ENCODE measurements around the gene DEFB121. TPM values are rescaled to one million over a fixed set of nuclear protein-coding genes. Genes with fewer than 3 reads are reported as not detected.
"Not testable (repeated sequence)": the region's sequence is repeated elsewhere in the genome, so short reads cannot be mapped to it uniquely, and the experiment has no call there.

DEFB121 gene
- total RNA-seq, 1 donor from 2014 or later = not detected

DNA sequence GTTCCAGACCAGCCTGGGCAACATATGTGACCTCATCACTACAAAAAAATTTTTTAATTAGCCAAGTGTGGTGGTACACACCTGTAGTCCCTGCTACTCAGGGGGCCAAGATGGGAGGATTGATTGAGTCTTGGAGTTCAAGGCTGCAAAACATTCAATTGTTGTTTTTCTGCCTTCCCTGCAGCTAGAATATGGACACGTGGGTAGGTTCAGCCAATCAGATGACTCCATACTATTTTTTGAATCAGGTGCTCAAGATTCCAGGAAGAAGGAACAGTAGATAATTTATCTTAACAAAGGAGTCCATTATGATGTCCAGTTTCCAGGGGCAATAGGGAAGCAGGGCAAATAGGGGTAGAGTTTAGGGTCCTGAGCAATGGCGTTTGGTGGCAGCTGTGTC, 13.2 kb downstream of the DEFB121 start:
- no peak overlapping the region for H3K4me3 Mint-ChIP-seq (ENCODE audit: unreplicated experiment)
- TF ChIP-seq, protein P1, sequence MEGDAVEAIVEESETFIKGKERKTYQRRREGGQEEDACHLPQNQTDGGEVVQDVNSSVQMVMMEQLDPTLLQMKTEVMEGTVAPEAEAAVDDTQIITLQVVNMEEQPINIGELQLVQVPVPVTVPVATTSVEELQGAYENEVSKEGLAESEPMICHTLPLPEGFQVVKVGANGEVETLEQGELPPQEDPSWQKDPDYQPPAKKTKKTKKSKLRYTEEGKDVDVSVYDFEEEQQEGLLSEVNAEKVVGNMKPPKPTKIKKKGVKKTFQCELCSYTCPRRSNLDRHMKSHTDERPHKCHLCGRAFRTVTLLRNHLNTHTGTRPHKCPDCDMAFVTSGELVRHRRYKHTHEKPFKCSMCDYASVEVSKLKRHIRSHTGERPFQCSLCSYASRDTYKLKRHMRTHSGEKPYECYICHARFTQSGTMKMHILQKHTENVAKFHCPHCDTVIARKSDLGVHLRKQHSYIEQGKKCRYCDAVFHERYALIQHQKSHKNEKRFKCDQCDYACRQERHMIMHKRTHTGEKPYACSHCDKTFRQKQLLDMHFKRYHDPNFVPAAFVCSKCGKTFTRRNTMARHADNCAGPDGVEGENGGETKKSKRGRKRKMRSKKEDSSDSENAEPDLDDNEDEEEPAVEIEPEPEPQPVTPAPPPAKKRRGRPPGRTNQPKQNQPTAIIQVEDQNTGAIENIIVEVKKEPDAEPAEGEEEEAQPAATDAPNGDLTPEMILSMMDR (IDR thresholded peaks at IDR 0.05) = no peak
- DNase-seq (ENCODE audit: extremely low spot score, unreplicated experiment) = no peak
- no peaks in the 10 kb centered on the region for H3K4me1 Mint-ChIP-seq (ENCODE audit: unreplicated experiment)
- H3K36me3 Mint-ChIP-seq (ENCODE audit: unreplicated experiment) = no peaks in the 10 kb centered on the region
- no peaks in the 10 kb centered on the region for H3K9me3 Mint-ChIP-seq (ENCODE audit: unreplicated experiment)
- no peaks in the 10 kb centered on the region for H3K27me3 Mint-ChIP-seq (ENCODE audit: unreplicated experiment)
- no peak overlapping the region for H3K27ac Mint-ChIP-seq (ENCODE audit: unreplicated experiment)

DNA sequence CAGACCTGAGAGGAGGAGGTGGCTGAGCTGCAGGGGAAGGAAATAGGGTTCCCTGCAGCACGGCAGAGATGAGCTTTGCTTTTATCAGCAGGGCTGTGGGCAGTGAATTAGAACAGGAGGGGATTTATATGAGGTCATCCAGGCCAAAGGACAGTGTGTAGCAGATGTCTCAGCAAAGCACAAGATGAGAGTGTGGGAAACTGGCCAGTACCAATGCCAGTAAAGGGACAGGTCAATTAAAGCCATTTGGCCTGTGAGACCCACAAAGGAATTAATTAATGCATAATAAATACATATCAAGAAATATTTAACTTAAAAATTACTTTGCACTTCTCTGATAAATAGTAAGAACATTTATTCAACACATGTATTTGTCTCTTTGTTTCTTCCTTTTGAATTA, 15.5 kb downstream of the DEFB121 start, which contains the start of gene DEFB119:
DEFB119 (minus strand) TSS at position 101 of the 400 bp plus-strand sequence. CDS start 107 bp downstream, outside the sequence.
- no peak within 1 kb of the TSS for H3K4me3 Mint-ChIP-seq (ENCODE audit: unreplicated experiment)
- TF ChIP-seq, protein P1 (IDR thresholded peaks at IDR 0.05) = no peak
- H3K27ac Mint-ChIP-seq (ENCODE audit: unreplicated experiment) = no peak within 1 kb of the TSS
- peaks cover 4% of the 10 kb centered on the region for H3K9me3 Mint-ChIP-seq (ENCODE audit: unreplicated experiment)
- no peaks in the 10 kb centered on the region for H3K4me1 Mint-ChIP-seq (ENCODE audit: unreplicated experiment)
- H3K36me3 Mint-ChIP-seq (ENCODE audit: unreplicated experiment) = no peaks in the 10 kb centered on the region
- no peaks in the 10 kb centered on the region for H3K27me3 Mint-ChIP-seq (ENCODE audit: unreplicated experiment)
- DNase-seq (ENCODE audit: extremely low spot score, unreplicated experiment) = no peak

- no peak overlapping the region for H3K27ac Mint-ChIP-seq (ENCODE audit: unreplicated experiment)
- H3K4me3 Mint-ChIP-seq (ENCODE audit: unreplicated experiment) = no peak overlapping the region
- TF ChIP-seq, protein P1 (IDR thresholded peaks at IDR 0.05) = no peak
- no peaks in the 10 kb centered on the region for H3K27me3 Mint-ChIP-seq (ENCODE audit: unreplicated experiment)
- no peak for DNase-seq (ENCODE audit: extremely low spot score, unreplicated experiment)
- H3K36me3 Mint-ChIP-seq (ENCODE audit: unreplicated experiment) = no peaks in the 10 kb centered on the region
- H3K4me1 Mint-ChIP-seq (ENCODE audit: unreplicated experiment) = no peaks in the 10 kb centered on the region
- H3K9me3 Mint-ChIP-seq (ENCODE audit: unreplicated experiment) = peaks cover 9% of the 10 kb centered on the region
Observed at GRCh38 chr20:31374346-31374745, 31.7 kb downstream of the DEFB121 start.

GRCh38 chr20:31368301-31368700, 37.7 kb downstream of the DEFB121 start, which contains the start of gene DEFB118:
Gene DEFB118 (plus strand): TSS chr20:31368601. CDS start chr20:31368651, 50 bp downstream.
- H3K4me3 Mint-ChIP-seq (ENCODE audit: unreplicated experiment) = no peak within 1 kb of the TSS
- H3K27ac Mint-ChIP-seq (ENCODE audit: unreplicated experiment) = no peak within 1 kb of the TSS
- DNase-seq (ENCODE audit: extremely low spot score, unreplicated experiment) = no peak
- TF ChIP-seq, protein P1 (IDR thresholded peaks at IDR 0.05) = no peak
- no peaks in the 10 kb centered on the region for H3K36me3 Mint-ChIP-seq (ENCODE audit: unreplicated experiment)
- peaks cover 8% of the 10 kb centered on the region for H3K9me3 Mint-ChIP-seq (ENCODE audit: unreplicated experiment)
- no peaks in the 10 kb centered on the region for H3K27me3 Mint-ChIP-seq (ENCODE audit: unreplicated experiment)
- no peaks in the 10 kb centered on the region for H3K4me1 Mint-ChIP-seq (ENCODE audit: unreplicated experiment)

GRCh38 chr20:31364272-31364671, 41.7 kb downstream of the DEFB121 start:
- H3K27ac Mint-ChIP-seq (ENCODE audit: unreplicated experiment); H3K4me3 Mint-ChIP-seq (ENCODE audit: unreplicated experiment); DNase-seq (ENCODE audit: extremely low spot score, unreplicated experiment); H3K4me1 Mint-ChIP-seq (ENCODE audit: unreplicated experiment); H3K36me3 Mint-ChIP-seq (ENCODE audit: unreplicated experiment); H3K27me3 Mint-ChIP-seq (ENCODE audit: unreplicated experiment): not testable (repeated sequence)
- H3K9me3 Mint-ChIP-seq (ENCODE audit: unreplicated experiment) = peaks cover 12% of the 10 kb centered on the region

DNA sequence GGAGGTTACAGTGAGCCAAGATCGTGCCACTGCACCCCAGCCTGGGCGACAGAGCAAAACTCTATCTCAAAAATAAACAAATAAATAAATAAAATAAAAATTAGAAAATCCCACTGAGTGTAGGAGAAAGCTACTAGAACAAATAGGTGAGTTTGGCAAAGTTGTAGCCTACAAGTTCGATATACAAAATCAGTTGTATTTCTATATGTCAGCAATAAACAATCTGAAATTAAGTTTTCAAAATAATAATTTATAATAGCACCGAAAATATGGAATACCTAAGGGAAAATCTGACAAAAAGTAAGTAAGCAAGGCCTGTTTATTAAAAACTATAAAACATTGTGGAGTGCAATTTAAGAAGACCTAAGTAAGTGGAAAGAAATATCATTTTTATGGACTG, 42.7 kb downstream of the DEFB121 start:
- no peak overlapping the region for H3K27ac Mint-ChIP-seq (ENCODE audit: unreplicated experiment)
- no peak overlapping the region for H3K4me3 Mint-ChIP-seq (ENCODE audit: unreplicated experiment)
- DNase-seq (ENCODE audit: extremely low spot score, unreplicated experiment) = no peak
- H3K36me3 Mint-ChIP-seq (ENCODE audit: unreplicated experiment) = no peaks in the 10 kb centered on the region
- H3K27me3 Mint-ChIP-seq (ENCODE audit: unreplicated experiment) = no peaks in the 10 kb centered on the region
- TF ChIP-seq, protein P1 (IDR thresholded peaks at IDR 0.05) = no peak
- H3K4me1 Mint-ChIP-seq (ENCODE audit: unreplicated experiment) = no peaks in the 10 kb centered on the region
- peaks cover 12% of the 10 kb centered on the region for H3K9me3 Mint-ChIP-seq (ENCODE audit: unreplicated experiment)

Data from osteocyte (in vitro differentiated cells).